Ecto neural progenitor cell (in vitro differentiated cells): ENCODE measurements around the gene ACY1.
"Not testable (repeated sequence)": the region's sequence is repeated elsewhere in the genome, so short reads cannot be mapped to it uniquely, and the experiment has no call there.

Source experiments
- DNase-seq: peaks from one replicate; pipeline ENCODE4 v3.0.0-alpha.2; 2018; ENCODE audit warnings: low spot score

Gene ACY1

DNA sequence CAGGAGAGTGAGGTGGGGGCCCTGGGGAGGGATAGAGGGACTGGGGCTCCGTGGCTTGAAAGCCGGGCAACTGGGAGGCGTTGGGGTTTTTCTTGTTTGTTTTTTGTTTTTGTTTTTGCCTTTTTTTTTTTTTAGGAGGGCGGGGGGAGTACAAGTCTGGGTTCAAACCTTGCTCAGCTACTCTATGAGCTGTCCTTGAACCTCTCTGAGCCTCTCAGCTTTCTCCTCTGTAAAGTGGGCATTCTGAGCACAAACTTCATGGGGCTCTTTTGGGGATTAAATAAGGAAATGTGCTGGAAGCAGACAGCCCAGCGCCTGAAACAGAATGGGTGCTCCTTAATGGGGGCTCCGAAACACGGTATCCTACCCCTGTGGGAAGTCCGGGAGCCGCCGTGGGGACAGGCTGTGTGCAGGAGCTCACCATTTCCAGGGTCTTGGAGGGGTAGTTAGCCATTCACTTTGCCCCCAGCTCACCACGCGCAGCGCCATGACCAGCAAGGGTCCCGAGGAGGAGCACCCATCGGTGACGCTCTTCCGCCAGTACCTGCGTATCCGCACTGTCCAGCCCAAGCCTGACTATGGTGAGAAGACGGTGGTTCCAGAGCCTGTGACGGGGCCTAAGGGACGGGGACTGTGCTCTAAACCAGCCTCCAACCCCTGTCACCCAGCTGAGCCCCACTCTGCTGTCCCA is 388 bp downstream of the ACY1 start:
- DNase-seq: no peak

- DNase-seq: no peak
Observed at GRCh38 chr3:51984269-51984647, 923 bp downstream of the ACY1 start.

DNA sequence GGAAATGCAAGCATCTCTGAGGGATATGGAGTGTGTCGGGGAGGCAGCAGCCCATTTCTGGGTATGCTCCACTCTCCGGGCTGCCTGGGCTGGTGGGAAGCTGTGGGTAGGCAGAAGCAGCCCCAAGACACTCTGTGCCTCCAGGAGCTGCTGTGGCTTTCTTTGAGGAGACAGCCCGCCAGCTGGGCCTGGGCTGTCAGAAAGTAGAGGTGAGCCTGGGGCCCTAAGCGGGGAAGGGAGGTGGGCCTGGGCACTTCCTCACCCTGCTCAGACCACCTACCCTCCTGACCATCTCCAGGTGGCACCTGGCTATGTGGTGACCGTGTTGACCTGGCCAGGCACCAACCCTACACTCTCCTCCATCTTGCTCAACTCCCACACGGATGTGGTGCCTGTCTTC is 1.7 kb downstream of the ACY1 start:
- DNase-seq: no peak

DNA sequence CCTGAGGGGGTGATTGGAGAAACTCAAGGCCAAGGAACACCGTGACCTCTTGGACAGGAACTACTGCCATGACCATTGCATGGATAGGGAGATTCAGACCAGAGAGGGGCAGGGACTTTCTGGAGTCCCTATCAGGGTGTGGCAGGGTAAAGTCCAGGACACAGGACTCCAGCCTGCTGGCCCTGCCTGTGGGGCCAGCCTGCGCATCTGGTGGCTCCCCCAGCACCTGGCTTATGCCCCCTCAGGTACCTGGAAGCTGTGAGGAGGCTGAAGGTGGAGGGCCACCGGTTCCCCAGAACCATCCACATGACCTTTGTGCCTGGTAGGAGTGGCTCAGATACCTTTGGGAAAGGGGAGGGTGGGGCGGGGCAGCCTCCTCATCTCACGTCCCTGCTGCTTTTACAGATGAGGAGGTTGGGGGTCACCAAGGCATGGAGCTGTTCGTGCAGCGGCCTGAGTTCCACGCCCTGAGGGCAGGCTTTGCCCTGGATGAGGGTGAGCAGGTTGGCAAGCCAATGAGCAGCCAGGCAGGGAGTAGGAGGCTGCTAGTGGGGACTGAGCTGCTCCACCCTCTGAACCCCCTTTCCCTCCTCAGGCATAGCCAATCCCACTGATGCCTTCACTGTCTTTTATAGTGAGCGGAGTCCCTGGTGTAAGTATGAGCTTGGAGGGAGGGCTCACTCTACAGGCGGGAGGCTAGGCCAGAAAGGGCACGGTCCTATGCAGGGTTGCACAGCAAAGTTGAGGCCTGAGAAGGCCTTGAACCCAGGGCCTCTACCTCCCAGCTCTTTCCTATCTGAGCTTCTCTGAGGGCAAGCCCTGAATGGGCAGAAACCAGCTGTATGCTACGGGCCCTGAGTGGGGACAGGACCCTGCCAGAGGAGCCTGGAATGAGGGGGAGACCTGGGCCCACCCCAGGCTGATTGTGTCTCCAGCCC is 2.9 kb downstream of the ACY1 start:
- no peak for DNase-seq

GRCh38 chr3:51987568-51987967 is 4.2 kb downstream of the ACY1 start:
- no peak for DNase-seq

DNA sequence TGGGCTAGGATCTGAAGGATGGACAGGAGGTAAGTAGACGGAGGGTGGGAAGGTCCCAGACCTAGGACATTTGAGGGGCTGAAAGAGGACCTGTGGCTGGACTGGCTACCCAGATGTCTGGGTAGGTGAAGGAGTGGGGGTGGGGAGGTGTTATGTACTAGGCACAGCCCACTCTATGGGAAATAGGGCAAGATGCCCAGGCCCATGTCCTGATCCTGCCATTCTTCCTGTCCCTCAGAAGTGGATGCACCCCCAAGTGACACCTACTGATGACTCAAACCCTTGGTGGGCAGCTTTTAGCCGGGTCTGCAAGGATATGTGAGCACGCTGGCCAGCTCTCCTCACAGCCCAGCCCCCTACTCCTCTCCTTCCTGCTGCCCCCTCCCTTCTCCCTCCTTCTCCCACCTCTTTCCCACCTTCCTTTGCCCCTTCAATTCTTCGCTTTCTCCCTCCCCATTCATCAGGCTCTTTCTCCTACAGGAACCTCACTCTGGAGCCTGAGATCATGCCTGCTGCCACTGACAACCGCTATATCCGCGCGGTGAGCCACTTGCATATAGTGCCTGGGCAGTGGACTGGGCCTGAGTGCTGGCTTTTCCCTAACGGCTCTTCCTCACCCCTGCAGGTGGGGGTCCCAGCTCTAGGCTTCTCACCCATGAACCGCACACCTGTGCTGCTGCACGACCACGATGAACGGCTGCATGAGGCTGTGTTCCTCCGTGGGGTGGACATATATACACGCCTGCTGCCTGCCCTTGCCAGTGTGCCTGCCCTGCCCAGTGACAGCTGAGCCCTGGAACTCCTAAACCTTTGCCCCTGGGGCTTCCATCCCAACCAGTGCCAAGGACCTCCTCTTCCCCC is 5.2 kb downstream of the ACY1 start:
- no peak for DNase-seq

GRCh38 chr3:51990501-51990971 is 7.2 kb downstream of the ACY1 start:
- DNase-seq: not testable (repeated sequence)

DNA sequence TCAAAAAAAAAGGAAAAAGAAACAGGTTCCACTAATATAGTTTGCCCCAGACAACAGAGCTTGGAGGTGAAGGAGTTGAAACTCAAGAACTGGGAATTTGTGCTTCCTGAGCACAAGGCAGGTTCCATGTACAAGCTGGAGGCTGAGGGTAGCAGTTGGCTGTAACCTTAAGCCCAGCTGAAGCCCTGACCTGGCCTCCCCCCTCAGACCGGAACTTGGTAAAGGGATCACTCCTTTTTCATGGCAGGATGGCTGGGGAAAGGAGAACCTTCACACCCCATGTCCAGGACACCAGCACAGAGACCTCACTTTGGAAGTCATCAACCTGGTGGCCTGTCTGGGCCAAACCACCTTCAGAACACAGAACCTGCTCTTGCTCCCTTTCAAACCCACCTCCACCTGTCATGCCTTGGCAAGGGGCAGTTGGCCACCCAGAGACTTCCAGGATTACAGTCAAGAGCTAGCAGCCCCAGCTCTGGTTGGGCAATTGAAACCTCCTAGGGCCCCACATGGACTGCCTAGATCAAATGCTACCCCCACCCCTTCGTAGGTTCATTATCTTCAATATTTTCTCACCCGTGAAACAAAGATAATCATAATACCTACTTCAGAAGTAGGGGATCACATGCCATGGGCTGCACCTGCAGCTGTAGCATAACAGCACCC is 8.8 kb downstream of the ACY1 start:
- DNase-seq: no peak

GRCh38 chr3:51993657-51994056 is 10.3 kb downstream of the ACY1 start:
- not testable (repeated sequence) for DNase-seq

DNA sequence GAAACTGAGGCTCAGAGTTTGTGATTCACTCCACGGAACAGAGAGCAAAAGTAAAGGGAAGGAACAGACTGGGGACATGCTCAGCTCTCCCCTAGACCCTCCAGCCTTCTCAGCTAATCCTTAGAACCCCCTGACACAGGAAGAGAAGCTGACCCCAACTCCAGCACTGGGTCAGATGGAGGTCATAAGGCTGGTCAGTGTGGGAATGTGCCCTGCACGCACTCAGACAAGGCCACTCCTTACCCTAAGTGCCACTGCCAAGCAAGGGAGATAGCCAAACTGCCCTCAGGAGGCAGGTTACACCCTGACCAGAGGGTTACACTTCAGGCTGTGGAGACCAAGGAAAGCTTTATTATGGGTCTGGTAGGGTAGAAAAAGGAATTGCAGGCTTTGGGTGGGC is 11.2 kb downstream of the ACY1 start:
- DNase-seq: no peak

- peak; percentile 92 for DNase-seq
Observed at GRCh38 chr3:51995346-51996163, 12.2 kb downstream of the ACY1 start, which contains the start of gene RPL29. Gene RPL29, minus strand, starts transcription at chr3:51995895. Its CDS starts 434 bp downstream, at chr3:51995461.

- no peak for DNase-seq
Observed at GRCh38 chr3:51997172-51997571, 13.8 kb downstream of the ACY1 start.

DNA sequence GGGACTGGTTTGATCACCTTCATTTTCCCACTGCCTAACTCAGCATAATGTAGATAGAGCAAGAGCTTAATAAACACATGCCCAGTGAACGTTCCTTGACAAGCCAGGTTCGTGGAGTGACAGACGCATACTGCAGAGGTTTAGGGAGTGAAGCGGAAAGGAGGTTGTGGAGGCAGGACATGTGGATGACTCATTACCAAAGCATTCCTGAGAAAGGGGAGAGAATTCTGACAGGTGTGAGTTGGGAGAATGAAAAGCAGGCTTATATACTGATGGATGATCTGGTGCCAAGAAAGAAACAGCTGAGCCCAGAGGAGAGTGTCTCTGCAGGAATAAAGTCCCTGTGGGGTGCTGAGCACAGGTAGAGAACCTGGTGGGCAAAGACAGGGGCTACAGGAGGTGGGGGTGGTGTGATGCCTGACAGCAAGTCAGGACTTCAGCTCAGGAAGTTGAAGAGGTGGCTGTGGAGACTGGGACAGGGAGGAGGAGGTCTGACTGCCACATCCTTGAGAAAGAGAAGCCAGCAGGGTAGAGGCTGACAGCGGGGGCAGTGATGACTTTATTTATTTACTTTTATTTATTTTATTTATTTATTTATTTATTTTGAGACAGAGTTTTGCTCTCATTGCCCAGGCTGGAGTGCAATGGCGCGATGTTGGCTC is 14.7 kb downstream of the ACY1 start:
- no peak for DNase-seq

DNA sequence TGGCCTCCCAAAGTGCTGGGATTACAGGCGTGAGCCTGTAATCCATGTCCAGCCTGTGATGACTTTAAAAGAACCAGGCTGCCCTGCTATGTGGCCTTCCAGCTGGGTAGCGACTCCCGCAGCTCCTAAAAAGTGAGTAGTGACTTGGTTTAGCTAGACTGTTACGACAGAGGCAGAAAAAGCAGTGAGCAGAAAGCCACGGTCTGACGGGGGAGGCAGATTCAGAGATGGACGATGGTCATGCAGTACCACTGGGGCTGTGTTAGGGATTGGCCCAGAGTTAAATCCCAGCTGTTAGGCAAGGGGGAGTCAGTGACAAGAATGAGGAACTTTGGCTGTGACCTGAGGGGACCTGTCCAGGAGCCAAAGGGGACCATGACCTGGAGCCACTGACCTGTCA is 15.4 kb downstream of the ACY1 start:
- no peak for DNase-seq

GRCh38 chr3:51999846-52000245 is 16.5 kb downstream of the ACY1 start:
- no peak for DNase-seq

- DNase-seq: peak; percentile 93
Observed at GRCh38 chr3:52001443-52001974, 18.2 kb downstream of the ACY1 start.

GRCh38 chr3:52002748-52003147 is 19.4 kb downstream of the ACY1 start:
- peak; percentile 64 for DNase-seq

- peak; percentile 86 for DNase-seq
Observed at GRCh38 chr3:52004163-52004787, 20.9 kb downstream of the ACY1 start.

DNA sequence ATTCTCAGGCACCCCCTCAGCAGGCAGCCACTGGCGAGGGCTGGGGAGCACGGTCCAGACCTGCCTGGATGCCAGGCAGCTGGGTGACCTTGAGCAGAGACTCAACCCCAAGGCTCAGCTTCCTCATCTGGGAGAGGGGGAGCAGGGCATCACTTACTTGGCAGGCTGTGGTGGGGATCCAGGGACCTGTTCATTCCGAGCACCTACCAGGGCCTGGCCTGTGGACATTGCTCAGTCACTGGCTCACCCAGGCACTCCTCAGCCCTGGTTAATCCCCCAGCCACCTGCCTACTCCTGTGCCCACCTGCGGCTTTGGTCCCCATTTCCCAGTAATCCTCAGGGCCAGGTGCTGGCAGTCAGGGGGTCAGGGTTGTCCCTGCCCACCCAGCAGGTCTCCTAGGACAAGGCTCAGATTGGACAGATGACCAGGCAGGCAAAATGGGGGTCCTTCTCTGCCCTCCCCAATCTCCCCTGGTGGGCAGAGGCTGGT is 21.6 kb downstream of the ACY1 start:
- DNase-seq: no peak
